WTC11 (cell line): ENCODE results near the gene TAF13.

Source experiments
- TCF7 ChIP-seq: sonication (generic); formaldehyde crosslinking; IDR thresholded peaks from 2 replicates; pipeline ENCODE4 v1.8.0; 2022; ENCODE audit warnings: mild to moderate bottlenecking, low read depth, missing genetic modification reagents, moderate library complexity
- ZNF121 ChIP-seq: sonication (generic); formaldehyde crosslinking; IDR thresholded peaks from 2 replicates; pipeline ENCODE4 v1.8.0; 2023; ENCODE audit warnings: missing genetic modification reagents
- ZNF219 ChIP-seq: sonication (generic); formaldehyde crosslinking; IDR thresholded peaks from 2 replicates; pipeline ENCODE4 v1.8.0; 2023; ENCODE audit warnings: missing genetic modification reagents, mild to moderate bottlenecking, borderline replicate concordance
- TF ChIP-seq, protein P1 (sequence below): fragments of 200-600 bp; IDR thresholded peaks from 2 replicates; pipeline ENCODE4 v1.8.0; 2022; ENCODE audit warnings: antibody characterized with exemption
- TF ChIP-seq, protein P2 (sequence below): sonication (generic); formaldehyde crosslinking; IDR thresholded peaks from 2 replicates; pipeline ENCODE4 v1.8.1; 2022; ENCODE audit warnings: mild to moderate bottlenecking, moderate library complexity, missing genetic modification reagents
- TF ChIP-seq, protein P3 (sequence below): sonication (generic); formaldehyde crosslinking; IDR thresholded peaks from 2 replicates; pipeline ENCODE4 v1.8.0; 2023; ENCODE audit warnings: missing genetic modification reagents

DNA sequence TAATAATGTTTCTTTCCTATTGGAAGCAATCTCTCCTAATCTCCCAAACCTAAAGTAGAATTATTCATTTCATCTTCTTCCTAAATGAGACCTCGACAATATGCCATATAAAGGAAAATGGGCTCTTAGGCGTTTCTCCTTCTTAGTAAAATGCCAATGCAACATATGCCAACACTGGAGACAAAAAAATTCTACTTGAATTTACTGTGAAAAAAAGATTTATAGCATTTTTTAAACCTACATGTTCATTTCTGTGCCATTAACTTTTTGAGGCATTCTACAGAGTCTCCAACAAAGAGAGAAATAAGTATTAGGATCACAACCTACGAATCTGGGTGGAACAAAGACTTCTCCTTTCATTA, 35.2 kb downstream of the TAF13 start:
- TF ChIP-seq, protein P1, sequence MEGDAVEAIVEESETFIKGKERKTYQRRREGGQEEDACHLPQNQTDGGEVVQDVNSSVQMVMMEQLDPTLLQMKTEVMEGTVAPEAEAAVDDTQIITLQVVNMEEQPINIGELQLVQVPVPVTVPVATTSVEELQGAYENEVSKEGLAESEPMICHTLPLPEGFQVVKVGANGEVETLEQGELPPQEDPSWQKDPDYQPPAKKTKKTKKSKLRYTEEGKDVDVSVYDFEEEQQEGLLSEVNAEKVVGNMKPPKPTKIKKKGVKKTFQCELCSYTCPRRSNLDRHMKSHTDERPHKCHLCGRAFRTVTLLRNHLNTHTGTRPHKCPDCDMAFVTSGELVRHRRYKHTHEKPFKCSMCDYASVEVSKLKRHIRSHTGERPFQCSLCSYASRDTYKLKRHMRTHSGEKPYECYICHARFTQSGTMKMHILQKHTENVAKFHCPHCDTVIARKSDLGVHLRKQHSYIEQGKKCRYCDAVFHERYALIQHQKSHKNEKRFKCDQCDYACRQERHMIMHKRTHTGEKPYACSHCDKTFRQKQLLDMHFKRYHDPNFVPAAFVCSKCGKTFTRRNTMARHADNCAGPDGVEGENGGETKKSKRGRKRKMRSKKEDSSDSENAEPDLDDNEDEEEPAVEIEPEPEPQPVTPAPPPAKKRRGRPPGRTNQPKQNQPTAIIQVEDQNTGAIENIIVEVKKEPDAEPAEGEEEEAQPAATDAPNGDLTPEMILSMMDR: no peak
- TF ChIP-seq, protein P2, sequence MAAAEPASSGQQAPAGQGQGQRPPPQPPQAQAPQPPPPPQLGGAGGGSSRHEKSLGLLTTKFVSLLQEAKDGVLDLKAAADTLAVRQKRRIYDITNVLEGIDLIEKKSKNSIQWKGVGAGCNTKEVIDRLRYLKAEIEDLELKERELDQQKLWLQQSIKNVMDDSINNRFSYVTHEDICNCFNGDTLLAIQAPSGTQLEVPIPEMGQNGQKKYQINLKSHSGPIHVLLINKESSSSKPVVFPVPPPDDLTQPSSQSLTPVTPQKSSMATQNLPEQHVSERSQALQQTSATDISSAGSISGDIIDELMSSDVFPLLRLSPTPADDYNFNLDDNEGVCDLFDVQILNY: no peak
- TF ChIP-seq ZNF219 (CRISPR knock-in tag): no peak
- TF ChIP-seq, protein P3, sequence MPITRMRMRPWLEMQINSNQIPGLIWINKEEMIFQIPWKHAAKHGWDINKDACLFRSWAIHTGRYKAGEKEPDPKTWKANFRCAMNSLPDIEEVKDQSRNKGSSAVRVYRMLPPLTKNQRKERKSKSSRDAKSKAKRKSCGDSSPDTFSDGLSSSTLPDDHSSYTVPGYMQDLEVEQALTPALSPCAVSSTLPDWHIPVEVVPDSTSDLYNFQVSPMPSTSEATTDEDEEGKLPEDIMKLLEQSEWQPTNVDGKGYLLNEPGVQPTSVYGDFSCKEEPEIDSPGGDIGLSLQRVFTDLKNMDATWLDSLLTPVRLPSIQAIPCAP: no peak
- TF ChIP-seq TCF7 (CRISPR knock-in tag): no peak
- no peak for TF ChIP-seq ZNF121 (CRISPR knock-in tag)
